IPS-15b (cell line): Measurements from ENCODE around the gene WDR18.
A peak's percentile ranks its signal among the peaks of the same experiment; 100 is the strongest.

Source experiments
- H3K27me3 ChIP-seq: one replicate; pipeline ENCODE4 v1.6.1; 2013; ENCODE audit warnings: low read length; ENCODE audit not compliant: control insufficient read depth, insufficient read depth
- H3K36me3 ChIP-seq: one replicate; pipeline ENCODE4 v1.6.1; 2013; ENCODE audit warnings: low read length; ENCODE audit not compliant: control insufficient read depth, insufficient read depth
- H3K4me1 ChIP-seq: one replicate; pipeline ENCODE4 v1.6.1; 2013; ENCODE audit warnings: mild to moderate bottlenecking, low read length; ENCODE audit not compliant: control insufficient read depth, insufficient read depth
- H3K4me3 ChIP-seq: one replicate; pipeline ENCODE4 v1.5.1; 2013; ENCODE audit warnings: low read depth, low read length
- H3K9ac ChIP-seq: one replicate; pipeline ENCODE4 v1.6.1; 2013; ENCODE audit warnings: low read depth, mild to moderate bottlenecking, low read length
- H3K9me3 ChIP-seq: one replicate; pipeline ENCODE4 v1.6.1; 2013; ENCODE audit warnings: mild to moderate bottlenecking, low read length; ENCODE audit not compliant: control insufficient read depth, insufficient read depth

WDR18 gene

DNA sequence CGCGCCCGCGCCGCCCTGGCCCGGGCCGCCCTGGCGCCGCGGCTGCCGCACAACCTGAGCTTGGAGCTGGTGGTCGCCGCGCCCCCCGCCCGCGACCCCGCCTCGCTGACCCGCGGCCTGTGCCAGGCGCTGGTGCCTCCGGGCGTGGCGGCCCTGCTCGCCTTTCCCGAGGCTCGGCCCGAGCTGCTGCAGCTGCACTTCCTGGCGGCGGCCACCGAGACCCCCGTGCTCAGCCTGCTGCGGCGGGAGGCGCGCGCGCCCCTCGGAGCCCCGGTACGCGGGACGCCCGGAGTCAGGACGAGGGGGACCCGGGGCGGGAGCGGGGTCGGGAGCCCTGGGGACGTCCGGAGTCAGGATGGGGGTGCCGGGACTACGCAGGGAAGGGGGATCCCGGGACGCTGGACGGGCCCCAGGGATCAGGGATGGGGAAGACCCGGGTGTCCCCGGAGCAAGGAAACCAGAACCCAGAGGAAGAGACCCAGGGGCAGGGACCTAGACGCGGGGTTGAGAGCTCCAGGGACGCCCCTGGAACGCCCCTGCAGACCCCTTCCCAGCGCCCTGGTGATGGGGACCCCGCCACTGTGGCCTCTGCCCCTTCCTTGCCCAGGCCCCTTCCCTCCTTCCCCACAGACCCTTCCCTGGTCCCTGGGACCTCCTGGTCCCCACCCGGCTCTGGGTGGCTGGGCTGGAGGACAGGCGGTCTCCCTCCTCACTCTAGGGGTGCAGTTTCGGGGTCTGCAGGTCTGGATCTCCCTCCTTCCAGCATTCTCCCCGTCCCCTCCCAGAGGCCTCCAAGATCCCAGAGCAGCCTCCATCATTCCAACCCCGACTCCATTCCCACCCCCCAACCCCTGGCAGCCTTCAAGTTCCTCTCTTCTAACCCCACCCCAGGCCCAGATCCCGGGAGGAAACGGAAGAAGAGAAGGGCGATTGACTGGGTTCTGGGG lies 16.7 kb downstream of the WDR18 start:
- H3K4me1 ChIP-seq, result no peaks in the 10 kb centered on the region
- peak overlapping the region; percentile 19 for H3K4me3 ChIP-seq
- H3K9me3 ChIP-seq, result no peaks in the 10 kb centered on the region
- H3K9ac ChIP-seq, result no peak overlapping the region
- no peaks in the 10 kb centered on the region for H3K36me3 ChIP-seq
- peaks cover 17% of the 10 kb centered on the region for H3K27me3 ChIP-seq

DNA sequence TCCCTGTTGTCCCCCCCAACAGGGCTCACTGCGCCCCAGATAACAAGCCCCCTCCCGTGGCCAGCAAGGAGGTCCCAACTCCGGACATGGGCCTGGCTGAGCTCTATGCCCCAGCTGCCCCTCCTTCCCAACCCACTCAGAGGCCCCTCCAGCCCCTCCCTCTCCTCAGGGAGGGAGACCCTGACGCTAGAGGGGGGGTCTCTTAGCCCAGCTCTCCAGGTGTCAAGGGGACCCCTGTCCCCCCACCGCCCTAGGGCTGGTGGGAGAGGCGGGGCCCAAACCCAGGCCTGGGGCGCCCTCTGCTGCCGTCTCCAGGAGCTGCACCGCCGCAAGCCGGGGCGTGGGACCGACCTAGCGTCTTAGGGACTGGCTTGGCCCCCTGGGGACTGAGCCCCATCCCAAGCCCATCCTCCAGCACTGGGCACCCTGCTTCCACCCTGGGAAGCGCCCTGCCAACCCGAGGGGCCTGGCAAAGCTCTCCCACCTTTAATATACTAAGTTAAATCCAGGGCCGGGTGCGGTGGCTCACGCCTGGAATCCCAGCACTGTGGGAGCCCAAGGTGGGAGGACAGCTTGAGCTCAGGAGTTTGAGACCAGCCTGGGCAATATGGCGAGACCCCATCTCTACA lies 17.5 kb downstream of the WDR18 start:
- Histone ChIP-seq H3K4me3 (no peak overlapping the region), H3K27me3 (peaks cover 17% of the 10 kb centered on the region), H3K4me1 (no peaks in the 10 kb centered on the region), H3K9me3 (no peaks in the 10 kb centered on the region), H3K36me3 (peaks cover 4% of the 10 kb centered on the region), H3K9ac (no peak overlapping the region)

DNA sequence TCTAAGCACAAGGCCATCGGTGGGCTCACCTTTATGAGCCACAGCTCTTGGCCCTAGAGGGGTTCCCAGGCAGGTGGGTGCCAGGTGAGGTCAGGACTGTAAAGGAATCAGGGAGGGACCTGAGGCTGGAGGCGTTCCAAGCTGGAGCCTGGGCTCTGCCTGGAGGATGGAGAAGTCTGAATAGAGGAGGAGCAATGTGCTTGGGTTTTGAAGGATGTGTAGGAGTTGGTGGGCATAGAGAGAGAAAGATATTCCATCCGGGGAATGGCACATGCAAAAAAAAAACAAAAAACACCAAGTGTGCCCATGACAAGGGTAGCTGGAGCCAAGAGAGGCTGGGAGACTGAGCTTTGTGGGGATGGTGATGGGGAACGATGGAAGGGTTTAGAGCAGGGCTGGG lies 18.5 kb downstream of the WDR18 start:
- H3K4me1 ChIP-seq, result no peaks in the 10 kb centered on the region

DNA sequence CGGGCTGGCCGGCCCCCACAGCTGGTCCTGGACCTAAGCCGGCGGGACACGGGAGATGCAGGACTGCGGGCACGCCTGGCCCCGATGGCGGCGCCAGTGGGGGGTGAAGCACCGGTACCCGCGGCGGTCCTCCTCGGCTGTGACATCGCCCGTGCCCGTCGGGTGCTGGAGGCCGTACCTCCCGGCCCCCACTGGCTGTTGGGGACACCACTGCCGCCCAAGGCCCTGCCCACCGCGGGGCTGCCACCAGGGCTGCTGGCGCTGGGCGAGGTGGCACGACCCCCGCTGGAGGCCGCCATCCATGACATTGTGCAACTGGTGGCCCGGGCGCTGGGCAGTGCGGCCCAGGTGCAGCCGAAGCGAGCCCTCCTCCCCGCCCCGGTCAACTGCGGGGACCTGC lies 19.1 kb downstream of the WDR18 start:
- peaks cover 6% of the 10 kb centered on the region for H3K36me3 ChIP-seq
- no peaks in the 10 kb centered on the region for H3K4me1 ChIP-seq
- H3K9ac ChIP-seq, result no peak overlapping the region
- peaks cover 14% of the 10 kb centered on the region for H3K27me3 ChIP-seq
- H3K9me3 ChIP-seq, result no peaks in the 10 kb centered on the region
- no peak overlapping the region for H3K4me3 ChIP-seq

More for the DNA sequence above, 18.5 kb downstream of the WDR18 start:
- Histone ChIP-seq H3K4me3 (no peak overlapping the region), H3K9me3 (no peaks in the 10 kb centered on the region), H3K9ac (no peak overlapping the region), H3K36me3 (peaks cover 6% of the 10 kb centered on the region), H3K27me3 (peaks cover 15% of the 10 kb centered on the region)

DNA sequence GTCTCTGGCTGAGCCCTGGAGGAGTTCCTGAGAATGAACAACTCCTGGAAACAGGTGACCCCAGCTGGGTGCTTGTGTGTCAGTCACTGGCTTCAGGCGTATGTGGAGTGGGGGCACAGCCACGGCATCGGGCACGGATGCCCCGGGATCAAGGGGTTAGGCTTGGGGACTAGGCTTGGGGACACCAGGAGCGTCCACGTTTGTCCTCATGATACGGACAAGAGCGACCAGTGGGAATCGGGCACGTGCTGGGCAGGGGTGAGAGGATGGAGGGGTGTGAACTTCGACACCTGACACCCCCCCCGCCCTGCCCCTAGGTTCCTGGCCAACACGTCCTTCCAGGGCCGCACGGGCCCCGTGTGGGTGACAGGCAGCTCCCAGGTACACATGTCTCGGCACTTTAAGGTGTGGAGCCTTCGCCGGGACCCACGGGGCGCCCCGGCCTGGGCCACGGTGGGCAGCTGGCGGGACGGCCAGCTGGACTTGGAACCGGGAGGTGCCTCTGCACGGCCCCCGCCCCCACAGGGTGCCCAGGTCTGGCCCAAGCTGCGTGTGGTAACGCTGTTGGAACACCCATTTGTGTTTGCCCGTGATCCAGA lies 20.2 kb downstream of the WDR18 start:
- Histone ChIP-seq H3K9me3 (no peaks in the 10 kb centered on the region), H3K36me3 (peaks cover 6% of the 10 kb centered on the region), H3K27me3 (peaks cover 11% of the 10 kb centered on the region), H3K4me3 (no peak overlapping the region), H3K4me1 (no peaks in the 10 kb centered on the region), H3K9ac (no peak overlapping the region)

DNA sequence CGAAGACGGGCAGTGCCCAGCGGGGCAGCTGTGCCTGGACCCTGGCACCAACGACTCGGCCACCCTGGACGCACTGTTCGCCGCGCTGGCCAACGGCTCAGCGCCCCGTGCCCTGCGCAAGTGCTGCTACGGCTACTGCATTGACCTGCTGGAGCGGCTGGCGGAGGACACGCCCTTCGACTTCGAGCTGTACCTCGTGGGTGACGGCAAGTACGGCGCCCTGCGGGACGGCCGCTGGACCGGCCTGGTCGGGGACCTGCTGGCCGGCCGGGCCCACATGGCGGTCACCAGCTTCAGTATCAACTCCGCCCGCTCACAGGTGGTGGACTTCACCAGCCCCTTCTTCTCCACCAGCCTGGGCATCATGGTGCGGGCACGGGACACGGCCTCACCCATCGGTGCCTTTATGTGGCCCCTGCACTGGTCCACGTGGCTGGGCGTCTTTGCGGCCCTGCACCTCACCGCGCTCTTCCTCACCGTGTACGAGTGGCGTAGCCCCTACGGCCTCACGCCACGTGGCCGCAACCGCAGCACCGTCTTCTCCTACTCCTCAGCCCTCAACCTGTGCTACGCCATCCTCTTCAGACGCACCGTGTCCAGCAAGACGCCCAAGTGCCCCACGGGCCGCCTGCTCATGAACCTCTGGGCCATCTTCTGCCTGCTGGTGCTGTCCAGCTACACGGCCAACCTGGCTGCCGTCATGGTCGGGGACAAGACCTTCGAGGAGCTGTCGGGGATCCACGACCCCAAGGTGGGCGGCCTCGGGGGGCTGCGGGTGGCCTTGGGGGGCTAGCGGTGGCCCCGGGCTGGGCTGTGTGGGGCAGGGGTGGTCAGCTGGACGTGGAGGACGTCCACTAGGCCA lies 20.9 kb downstream of the WDR18 start:
- H3K9me3 ChIP-seq, result no peaks in the 10 kb centered on the region
- no peak overlapping the region for H3K4me3 ChIP-seq
- H3K4me1 ChIP-seq, result no peaks in the 10 kb centered on the region

DNA sequence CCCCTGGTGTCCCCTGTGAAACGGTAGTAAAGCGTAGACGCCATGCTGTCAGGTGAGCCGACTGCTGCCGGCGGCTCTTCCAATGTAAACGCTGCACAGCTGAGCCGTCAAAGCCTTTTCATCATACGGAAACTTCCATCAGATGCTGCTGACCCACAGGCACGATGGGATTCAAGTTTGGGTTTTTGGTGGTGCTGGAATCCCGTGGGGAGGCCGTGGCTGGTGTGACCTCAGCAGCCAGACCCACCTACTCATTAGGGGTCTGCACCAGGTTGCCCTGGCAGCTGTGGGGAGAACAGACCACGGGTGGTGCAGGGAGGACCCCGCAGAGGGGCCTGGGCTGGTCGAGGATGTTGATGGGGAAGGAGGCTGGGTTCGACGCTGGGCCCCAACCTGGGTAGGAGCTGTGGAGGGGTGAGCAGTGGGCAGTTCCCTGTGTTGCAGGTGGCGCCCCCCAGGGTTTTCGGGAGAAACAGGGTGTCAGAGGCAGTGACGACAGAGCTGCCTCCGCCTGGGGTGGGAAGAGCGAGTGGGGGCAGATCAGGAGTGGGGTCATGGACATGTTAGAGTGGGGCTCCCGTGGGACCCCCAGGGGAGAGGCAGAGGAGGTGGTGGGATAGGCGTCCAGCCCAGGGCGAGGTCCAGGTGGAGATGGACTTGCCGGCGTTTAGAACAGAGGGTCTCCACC lies 22.7 kb downstream of the WDR18 start:
- Histone ChIP-seq H3K4me1 (no peaks in the 10 kb centered on the region), H3K27me3 (no peaks in the 10 kb centered on the region), H3K9me3 (no peaks in the 10 kb centered on the region), H3K9ac (no peak overlapping the region), H3K4me3 (no peak overlapping the region), H3K36me3 (peaks cover 19% of the 10 kb centered on the region)

More for the DNA sequence above, 20.9 kb downstream of the WDR18 start:
- H3K36me3 ChIP-seq, result peaks cover 10% of the 10 kb centered on the region
- no peak overlapping the region for H3K9ac ChIP-seq
- H3K27me3 ChIP-seq, result peaks cover 9% of the 10 kb centered on the region

DNA sequence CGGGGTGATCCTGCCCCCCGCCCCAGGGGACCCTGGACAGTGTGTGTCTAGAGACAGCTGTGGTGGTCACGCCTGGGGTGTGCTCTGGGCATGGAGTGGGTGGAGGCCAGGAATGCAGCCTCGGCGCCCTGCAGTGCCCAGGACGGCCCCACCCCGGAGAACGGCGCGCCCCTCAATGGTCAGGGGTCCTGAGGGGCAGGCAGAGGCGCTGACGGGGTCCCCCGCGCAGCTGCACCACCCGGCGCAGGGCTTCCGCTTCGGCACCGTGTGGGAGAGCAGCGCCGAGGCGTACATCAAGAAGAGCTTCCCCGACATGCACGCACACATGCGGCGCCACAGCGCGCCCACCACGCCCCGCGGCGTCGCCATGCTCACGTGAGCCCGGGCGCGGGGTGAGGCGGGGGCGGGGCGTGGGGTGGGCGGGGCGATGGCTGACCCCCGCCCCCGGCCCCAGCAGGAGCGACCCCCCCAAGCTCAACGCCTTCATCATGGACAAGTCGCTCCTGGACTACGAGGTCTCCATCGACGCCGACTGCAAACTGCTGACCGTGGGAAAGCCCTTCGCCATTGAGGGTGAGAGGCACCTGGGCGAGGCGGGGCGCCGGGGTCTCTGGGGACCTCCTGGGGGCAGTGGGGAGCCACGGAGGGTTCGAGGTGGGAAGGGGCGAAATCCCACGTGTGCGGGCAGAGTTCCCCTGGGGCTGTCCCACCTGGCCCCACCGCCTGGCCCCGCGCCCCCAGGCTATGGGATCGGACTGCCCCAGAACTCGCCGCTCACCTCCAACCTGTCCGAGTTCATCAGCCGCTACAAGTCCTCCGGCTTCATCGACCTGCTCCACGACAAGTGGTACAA lies 23.5 kb downstream of the WDR18 start:
- H3K36me3 ChIP-seq, result peaks cover 27% of the 10 kb centered on the region
- no peaks in the 10 kb centered on the region for H3K4me1 ChIP-seq
- no peak overlapping the region for H3K9ac ChIP-seq
- H3K27me3 ChIP-seq, result no peaks in the 10 kb centered on the region
- H3K9me3 ChIP-seq, result no peaks in the 10 kb centered on the region
- no peak overlapping the region for H3K4me3 ChIP-seq

DNA sequence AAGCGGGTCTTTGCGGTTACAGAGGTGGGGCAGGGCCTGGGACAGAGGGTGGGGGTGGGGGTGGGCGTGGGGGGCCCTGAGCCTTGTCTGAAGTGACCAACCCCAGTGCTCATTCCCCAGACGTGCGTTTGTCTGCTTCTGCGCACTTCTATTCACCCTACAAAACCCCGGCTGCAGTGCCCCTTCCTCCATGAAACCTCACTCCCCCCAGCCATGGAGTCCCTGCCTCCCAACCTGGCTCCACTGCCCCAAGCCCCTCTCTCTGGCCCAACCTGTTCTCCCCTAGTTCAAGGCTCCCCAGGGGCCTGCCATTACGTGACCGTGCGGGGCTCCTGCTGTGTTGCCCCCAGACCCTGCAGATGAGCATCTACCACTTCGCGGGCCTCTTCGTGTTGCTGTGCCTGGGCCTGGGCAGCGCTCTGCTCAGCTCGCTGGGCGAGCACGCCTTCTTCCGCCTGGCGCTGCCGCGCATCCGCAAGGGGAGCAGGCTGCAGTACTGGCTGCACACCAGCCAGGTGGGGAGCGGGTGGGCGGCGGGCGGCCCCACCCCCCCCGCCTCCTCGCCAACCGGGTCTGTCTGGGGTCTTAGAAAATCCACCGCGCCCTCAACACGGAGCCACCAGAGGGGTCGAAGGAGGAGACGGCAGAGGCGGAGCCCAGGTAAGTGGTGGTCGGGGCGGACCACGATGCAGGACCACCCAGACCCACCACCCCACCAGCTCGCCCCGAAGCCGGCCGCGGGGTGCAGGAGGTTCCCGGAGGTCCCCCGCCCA lies 24.3 kb downstream of the WDR18 start:
- no peak overlapping the region for H3K4me3 ChIP-seq
- H3K27me3 ChIP-seq, result no peaks in the 10 kb centered on the region
- H3K36me3 ChIP-seq, result peaks cover 32% of the 10 kb centered on the region
- no peaks in the 10 kb centered on the region for H3K9me3 ChIP-seq
- H3K4me1 ChIP-seq, result no peaks in the 10 kb centered on the region
- no peak overlapping the region for H3K9ac ChIP-seq
